Osteoblast (primary cell): ENCODE data around the gene CSPG4. TPM values are rescaled to one million over a fixed set of nuclear protein-coding genes. Genes with fewer than 3 reads are reported as not detected.
"Not testable (repeated sequence)": the region's sequence is repeated elsewhere in the genome, so short reads cannot be mapped to it uniquely, and the experiment has no call there.

Experiments used
- DNase-seq: peaks from one replicate; pipeline ENCODE4 v3.0.0; 2011; ENCODE audit warnings: low spot score, mixed read lengths; ENCODE audit not compliant: insufficient read length; ENCODE audit errors: missing footprints
- H2AFZ ChIP-seq: 2 replicates; pipeline ENCODE4 v1.6.0; 2011; ENCODE audit warnings: mild to moderate bottlenecking, low read length
- H3K27ac ChIP-seq: 2 replicates; pipeline ENCODE4 v1.5.1; 2011; ENCODE audit warnings: mild to moderate bottlenecking, low read depth, low read length, moderate library complexity
- H3K27me3 ChIP-seq: 2 replicates; pipeline ENCODE4 v1.6.0; 2012; ENCODE audit warnings: mild to moderate bottlenecking, control low read depth, inconsistent platforms, low read length, moderate library complexity; ENCODE audit not compliant: insufficient read depth
- H3K36me3 ChIP-seq: 2 replicates; pipeline ENCODE4 v1.5.1; 2011; ENCODE audit warnings: mild to moderate bottlenecking, low read length, control low read depth, moderate library complexity; ENCODE audit not compliant: insufficient read depth
- H3K4me1 ChIP-seq: 2 replicates; pipeline ENCODE4 v1.5.1; 2011; ENCODE audit warnings: mild to moderate bottlenecking, low read length, control low read depth, moderate library complexity; ENCODE audit not compliant: insufficient read depth
- H3K4me2 ChIP-seq: 2 replicates; pipeline ENCODE4 v1.6.0; 2011; ENCODE audit warnings: mild to moderate bottlenecking, low read length; ENCODE audit not compliant: insufficient read depth
- H3K4me3 ChIP-seq: fragments of 200-600 bp; sonication (generic); 3 replicates; pipeline ENCODE4 v1.5.1; 2012; ENCODE audit warnings: mild to moderate bottlenecking, low read length, inconsistent platforms; ENCODE audit not compliant: insufficient read depth
- H3K79me2 ChIP-seq: 2 replicates; pipeline ENCODE4 v1.6.0; 2012; ENCODE audit warnings: mild to moderate bottlenecking, low read length, control low read depth, inconsistent platforms; ENCODE audit not compliant: insufficient read depth
- H3K9me3 ChIP-seq: 2 replicates; pipeline ENCODE4 v1.5.1; 2011; ENCODE audit warnings: low read depth, low read length, control low read depth
- H4K20me1 ChIP-seq: 2 replicates; pipeline ENCODE4 v1.6.0; 2012; ENCODE audit warnings: mild to moderate bottlenecking, low read length, control low read depth; ENCODE audit not compliant: insufficient read depth
- CTCF ChIP-seq: IDR thresholded peaks from 2 replicates; pipeline ENCODE4 v1.5.1; 2011; ENCODE audit warnings: mild to moderate bottlenecking, low read depth, low read length, moderate library complexity; ENCODE audit errors: extremely low read depth
- total RNA-seq: library from RNA; depleted of rRNA; stranded (reverse); fragments of >200 nt; gene quantifications from 2 replicates; pipeline ENCODE4 v1.2.3, GENCODE V29; 2012

CSPG4 gene
- total RNA-seq, 1 donor: 20.3 TPM

- no peak for DNase-seq
- H3K9me3 ChIP-seq: no peaks in the 10 kb centered on the region
- no peak overlapping the region for H3K27ac ChIP-seq
- H2AFZ ChIP-seq: no peak overlapping the region
- H3K4me3 ChIP-seq: no peak overlapping the region
- no peaks in the 10 kb centered on the region for H3K27me3 ChIP-seq
- peaks cover 2% of the 10 kb centered on the region for H4K20me1 ChIP-seq
- H3K4me2 ChIP-seq: no peak overlapping the region
- H3K79me2 ChIP-seq: peaks cover 3% of the 10 kb centered on the region
- peaks cover 3% of the 10 kb centered on the region for H3K36me3 ChIP-seq
- H3K4me1 ChIP-seq: peaks cover 8% of the 10 kb centered on the region
- no peak for TF ChIP-seq CTCF
Observed at GRCh38 chr15:75688831-75689230, 23.8 kb downstream of the CSPG4 start.

GRCh38 chr15:75688278-75688557, 24.4 kb downstream of the CSPG4 start:
- H3K9me3 ChIP-seq: no peaks in the 10 kb centered on the region
- peak; percentile 62 for DNase-seq
- peaks cover 3% of the 10 kb centered on the region for H3K79me2 ChIP-seq
- no peak overlapping the region for H2AFZ ChIP-seq
- H3K4me3 ChIP-seq: no peak overlapping the region
- H3K4me1 ChIP-seq: peaks cover 2% of the 10 kb centered on the region
- no peaks in the 10 kb centered on the region for H3K27me3 ChIP-seq
- H3K4me2 ChIP-seq: no peak overlapping the region
- peaks cover 2% of the 10 kb centered on the region for H4K20me1 ChIP-seq
- no peak for TF ChIP-seq CTCF
- H3K27ac ChIP-seq: no peak overlapping the region
- peaks cover 3% of the 10 kb centered on the region for H3K36me3 ChIP-seq

- no peaks in the 10 kb centered on the region for H3K27me3 ChIP-seq
- H3K79me2 ChIP-seq: peaks cover 3% of the 10 kb centered on the region
- no peak overlapping the region for H3K4me2 ChIP-seq
- no peak overlapping the region for H3K27ac ChIP-seq
- DNase-seq: peak; percentile 72
- no peaks in the 10 kb centered on the region for H3K4me1 ChIP-seq
- no peaks in the 10 kb centered on the region for H3K9me3 ChIP-seq
- no peak overlapping the region for H2AFZ ChIP-seq
- TF ChIP-seq CTCF: no peak
- peaks cover 2% of the 10 kb centered on the region for H4K20me1 ChIP-seq
- no peak overlapping the region for H3K4me3 ChIP-seq
- peaks cover 3% of the 10 kb centered on the region for H3K36me3 ChIP-seq
Observed at GRCh38 chr15:75687486-75688277, 25.0 kb downstream of the CSPG4 start.

- peak; percentile 97 for DNase-seq
- not testable (repeated sequence) for H3K4me3 ChIP-seq, H3K4me1 ChIP-seq, H3K79me2 ChIP-seq, H3K4me2 ChIP-seq, H4K20me1 ChIP-seq, H3K9me3 ChIP-seq, H3K27me3 ChIP-seq, H3K36me3 ChIP-seq, H3K27ac ChIP-seq, H2AFZ ChIP-seq
- peak; percentile 55 for TF ChIP-seq CTCF
Observed at GRCh38 chr15:75686212-75686642, 26.4 kb downstream of the CSPG4 start.
